K562 (cell line): Measurements from ENCODE around the gene PRELID2. TPM values are rescaled to one million over a fixed set of nuclear protein-coding genes. Genes with fewer than 3 reads are reported as not detected.
A peak's percentile ranks its signal among the peaks of the same experiment; 100 is the strongest.

Source experiments
- CHD7 ChIP-seq: fragments of 200-600 bp; sonication (generic); IDR thresholded peaks from one replicate; pipeline ENCODE4 v1.6.1; 2012; ENCODE audit warnings: mild to moderate bottlenecking, low read depth, low read length, inconsistent platforms
- CTBP1 ChIP-seq: fragments of 450-650 bp; IDR thresholded peaks from 2 replicates; pipeline ENCODE4 v1.6.1; 2016; ENCODE audit warnings: borderline replicate concordance
- ILF3 ChIP-seq: fragments of 450-650 bp; IDR thresholded peaks from 2 replicates; pipeline ENCODE4 v1.6.1; 2018; ENCODE audit warnings: antibody characterized with exemption, mild to moderate bottlenecking, moderate library complexity, borderline replicate concordance
- KLF10 ChIP-seq: fragments of 250-450 bp; sonication (Bioruptor Pico); IDR thresholded peaks from 2 replicates; pipeline ENCODE4 v1.6.1; 2021; ENCODE audit warnings: matching md5 sums
- MAZ ChIP-seq, 2 experiments: fragments of 450-650 bp in 1 of 2; sonication (generic) in 1 of 2; formaldehyde crosslinking; IDR thresholded peaks in 1 of 2; conservative IDR thresholded peaks in 1 of 2; 2 replicates each; pipeline versions ENCODE4 v1.4.0 to v1.5.0; 2020; ENCODE audit warnings: mild to moderate bottlenecking in 1 of 2, missing genetic modification reagents in 1 of 2
- MBD1 ChIP-seq: fragments of 250-450 bp; sonication (Bioruptor Pico); IDR thresholded peaks from 2 replicates; pipeline ENCODE4 v1.8.0; 2022; ENCODE audit warnings: inconsistent platforms
- NELFE ChIP-seq: IDR thresholded peaks from 2 replicates; pipeline ENCODE4 v1.6.1; 2011; ENCODE audit warnings: mild to moderate bottlenecking; ENCODE audit not compliant: insufficient read depth, insufficient read length
- NFIX ChIP-seq: fragments of 250-450 bp; sonication (Bioruptor Pico); IDR thresholded peaks from 2 replicates; pipeline ENCODE4 v1.4.0; 2020; ENCODE audit warnings: low read depth, mild to moderate bottlenecking, moderate library complexity
- OTX1 ChIP-seq: fragments of 450-650 bp; formaldehyde crosslinking; IDR thresholded peaks from 2 replicates; pipeline ENCODE4 v1.4.0; 2022; ENCODE audit warnings: mild to moderate bottlenecking
- PPARD ChIP-seq: fragments of 250-450 bp; sonication (Bioruptor Pico); IDR thresholded peaks from 2 replicates; pipeline ENCODE4 v1.8.0; 2022; ENCODE audit warnings: inconsistent platforms, mild to moderate bottlenecking, moderate library complexity
- RFX7 ChIP-seq: fragments of 250-450 bp; sonication (Bioruptor Pico); IDR thresholded peaks from 2 replicates; pipeline ENCODE4 v1.5.1; 2021; ENCODE audit warnings: mild to moderate bottlenecking
- TAF7 ChIP-seq: fragments of 450-650 bp; IDR thresholded peaks from 2 replicates; pipeline ENCODE4 v1.6.1; 2016; ENCODE audit warnings: missing genetic modification characterization, missing compliant biosample characterization
- TAF9B ChIP-seq: fragments of 450-650 bp; IDR thresholded peaks from 2 replicates; pipeline ENCODE4 v1.6.1; 2018; ENCODE audit warnings: mild to moderate bottlenecking; ENCODE audit not compliant: partially characterized antibody
- ZNF384 ChIP-seq: IDR thresholded peaks from 2 replicates; pipeline ENCODE4 v1.6.1; 2012; ENCODE audit warnings: low read depth, low read length, improper control_type of control experiment
- polyA plus RNA-seq, 8 experiments: library from polyadenylated mRNA; depleted of rRNA in 4 of 8; stranded (reverse) in 5 of 8; unstranded in 3 of 8; fragments of >200 nt; fragmentation: Nextera tagmentation in 2 of 8; fragmentation: Illumina TruSeq in 1 of 8; extraction: Ambion mirVana in 2 of 8; extraction: Trizol in 1 of 8; gene quantifications; 2 replicates each; pipeline versions ENCODE4 v1.2.1 to v1.2.3, GENCODE V29; 2011 to 2014; ENCODE audit warnings: inconsistent platforms in 1 of 8, missing spikeins in 1 of 8
- total RNA-seq, 7 experiments: library from RNA; depleted of rRNA in 6 of 7; stranded (reverse); fragments of >200 nt in 6 of 7; fragmentation: Illumina TruSeq in 2 of 7; extraction: Trizol in 2 of 7; gene quantifications; 2 replicates each; pipeline versions ENCODE4 v1.2.1 to v1.2.3, GENCODE V29; 2011 to 2021; ENCODE audit warnings: low replicate concordance in 1 of 7

Gene PRELID2
- total and polyA plus RNA-seq, 9 of the 15 experiments (the other 6 are each of a cell fraction or from before 2014, with no cell fraction given), result 6.4 to 68.2 (median 28.8) TPM

- TF ChIP-seq CHD7 (no peak), PPARD (CRISPR knock-in tag) (no peak), RFX7 (CRISPR knock-in tag) (no peak), MBD1 (CRISPR knock-in tag) (no peak), CTBP1 (peak; percentile 90), TAF9B (peak; percentile 24), MAZ (CRISPR knock-in tag; conservative IDR thresholded peaks at IDR 0.05 in 1 of 2, IDR thresholded peaks at IDR 0.05 in 1 of 2) (peak; percentile 83 to 85), NELFE (no peak), ILF3 (0 out of 2 replicates have a peak, but pooled peaks have one; percentile 80), OTX1 (CRISPR knock-in tag) (0 out of 2 replicates have a peak, but pooled peaks have one; percentile 5), NFIX (no peak), TAF7 (tag) (peak; percentile 31; the same call in 1 of the 2 replicates), ZNF384 (peak; percentile 73), KLF10 (CRISPR knock-in tag) (no peak)
These were observed at the start of gene PRELID2 (continued) for GRCh38 chr5:145834917-145835847.
